ENCODE measurements around the gene SPTLC3.

SPTLC3 gene

DNA sequence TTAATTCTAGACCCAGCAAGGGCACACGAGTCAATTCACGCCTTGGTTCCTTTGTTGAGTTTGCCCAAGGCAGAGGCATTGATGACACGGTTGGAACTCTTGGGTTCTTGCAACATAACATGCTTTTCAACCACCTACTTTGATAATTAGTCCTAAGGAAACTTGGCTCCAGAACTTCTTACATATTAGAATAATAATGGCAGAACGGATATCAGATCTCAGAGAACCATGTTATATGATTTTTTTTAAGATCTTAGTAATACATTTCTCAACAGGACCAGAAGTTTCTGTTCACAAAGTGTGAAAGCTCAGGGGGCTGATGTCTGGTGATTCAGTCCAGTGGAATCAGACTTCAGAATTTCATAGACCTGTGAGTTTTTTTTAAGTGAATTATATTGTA lies 19.2 kb downstream of the SPTLC3 start:
- TF ChIP-seq, protein P1, sequence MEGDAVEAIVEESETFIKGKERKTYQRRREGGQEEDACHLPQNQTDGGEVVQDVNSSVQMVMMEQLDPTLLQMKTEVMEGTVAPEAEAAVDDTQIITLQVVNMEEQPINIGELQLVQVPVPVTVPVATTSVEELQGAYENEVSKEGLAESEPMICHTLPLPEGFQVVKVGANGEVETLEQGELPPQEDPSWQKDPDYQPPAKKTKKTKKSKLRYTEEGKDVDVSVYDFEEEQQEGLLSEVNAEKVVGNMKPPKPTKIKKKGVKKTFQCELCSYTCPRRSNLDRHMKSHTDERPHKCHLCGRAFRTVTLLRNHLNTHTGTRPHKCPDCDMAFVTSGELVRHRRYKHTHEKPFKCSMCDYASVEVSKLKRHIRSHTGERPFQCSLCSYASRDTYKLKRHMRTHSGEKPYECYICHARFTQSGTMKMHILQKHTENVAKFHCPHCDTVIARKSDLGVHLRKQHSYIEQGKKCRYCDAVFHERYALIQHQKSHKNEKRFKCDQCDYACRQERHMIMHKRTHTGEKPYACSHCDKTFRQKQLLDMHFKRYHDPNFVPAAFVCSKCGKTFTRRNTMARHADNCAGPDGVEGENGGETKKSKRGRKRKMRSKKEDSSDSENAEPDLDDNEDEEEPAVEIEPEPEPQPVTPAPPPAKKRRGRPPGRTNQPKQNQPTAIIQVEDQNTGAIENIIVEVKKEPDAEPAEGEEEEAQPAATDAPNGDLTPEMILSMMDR (IDR thresholded peaks at IDR 0.05; ENCODE audit: low read depth, low read length), result no peak
- H3K4me3 ChIP-seq (replicated peaks in 1 of 2; ENCODE audit: low read depth in 2 of 2, low read length in 2 of 2), result no peak overlapping the region
- peak; percentile 45 to 77 for DNase-seq (ENCODE audit: low read depth in 2 of 2)

- no peak overlapping the region for H3K4me3 ChIP-seq (replicated peaks in 1 of 2; ENCODE audit: low read depth in 2 of 2, low read length in 2 of 2)
- DNase-seq (ENCODE audit: low read depth in 2 of 2), result no peak
- TF ChIP-seq, protein P1 (IDR thresholded peaks at IDR 0.05; ENCODE audit: low read depth, low read length), result no peak
Measured at GRCh38 chr20:13028673-13029072, 19.9 kb downstream of the SPTLC3 start.

- no peak overlapping the region for H3K4me3 ChIP-seq (replicated peaks in 1 of 2; ENCODE audit: low read depth in 2 of 2, low read length in 2 of 2)
- TF ChIP-seq, protein P1 (IDR thresholded peaks at IDR 0.05; ENCODE audit: low read depth, low read length), result no peak
- peak; percentile 86 to 95 for DNase-seq (ENCODE audit: low read depth in 2 of 2)
Measured at GRCh38 chr20:13029687-13030375, 21.1 kb downstream of the SPTLC3 start.

DNA sequence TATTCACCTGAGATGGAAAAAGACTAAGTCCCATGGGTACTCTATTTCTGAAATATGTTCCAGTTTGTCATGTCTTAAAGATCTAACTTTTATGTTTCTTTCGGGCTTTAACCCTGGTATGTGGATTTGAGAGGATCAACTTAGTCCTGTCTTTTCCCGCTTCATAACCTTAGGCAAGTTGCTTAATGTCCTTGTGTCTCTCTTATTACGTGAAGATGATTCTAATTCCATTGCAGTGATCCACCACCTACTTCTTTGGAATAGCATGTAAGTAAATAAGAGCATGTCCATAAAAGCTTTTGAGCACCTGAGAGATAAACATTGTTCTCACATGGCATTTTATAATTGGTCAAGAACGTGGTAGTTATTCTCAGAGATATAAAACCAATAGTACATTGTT lies 23.0 kb downstream of the SPTLC3 start:
- no peak overlapping the region for H3K4me3 ChIP-seq (replicated peaks in 1 of 2; ENCODE audit: low read depth in 2 of 2, low read length in 2 of 2)
- TF ChIP-seq, protein P1 (IDR thresholded peaks at IDR 0.05; ENCODE audit: low read depth, low read length), result no peak
- no peak for DNase-seq (ENCODE audit: low read depth in 2 of 2)

- no peak overlapping the region for H3K4me3 ChIP-seq (replicated peaks in 1 of 2; ENCODE audit: low read depth in 2 of 2, low read length in 2 of 2)
- DNase-seq (ENCODE audit: low read depth in 2 of 2), result no peak
- TF ChIP-seq, protein P1 (IDR thresholded peaks at IDR 0.05; ENCODE audit: low read depth, low read length), result no peak
Measured at GRCh38 chr20:13034115-13034514, 25.3 kb downstream of the SPTLC3 start.

DNA sequence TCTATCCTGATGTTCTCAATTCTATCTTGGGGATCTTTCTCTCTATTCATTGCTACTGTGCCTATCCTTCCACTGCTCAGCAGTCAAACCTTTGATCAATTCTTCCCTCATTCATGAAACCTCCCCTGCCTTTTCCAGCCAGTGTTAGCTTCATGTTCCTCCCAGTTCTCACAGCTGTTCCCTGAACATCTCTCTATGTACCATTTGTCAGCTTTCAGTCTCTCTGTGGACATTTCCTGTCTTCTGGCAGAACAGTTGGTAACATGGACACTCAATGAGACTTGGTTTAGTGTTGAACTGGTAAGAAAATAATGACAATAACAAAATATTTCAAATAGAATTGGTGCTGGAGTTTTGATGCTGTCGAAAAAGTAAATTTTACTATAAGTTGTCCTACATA lies 26.2 kb downstream of the SPTLC3 start:
- no peak overlapping the region for H3K4me3 ChIP-seq (replicated peaks in 1 of 2; ENCODE audit: low read depth in 2 of 2, low read length in 2 of 2)
- TF ChIP-seq, protein P1 (IDR thresholded peaks at IDR 0.05; ENCODE audit: low read depth, low read length), result no peak
- no peak for DNase-seq (ENCODE audit: low read depth in 2 of 2)

Measured in cardiac fibroblast (primary cell).